Left kidney (tissue), 2 donors: Measurements from ENCODE around the gene EPHA3. TPM values are rescaled to one million over a fixed set of nuclear protein-coding genes. Genes with fewer than 3 reads are reported as not detected.

ENCODE experiments used
- DNase-seq: peaks from one replicate; pipeline ENCODE4 v3.0.0-alpha.2; 2013
- polyA plus RNA-seq: library from polyadenylated mRNA; unstranded; fragments of 120-200 nt; gene quantifications from one replicate; pipeline ENCODE4 v1.2.1, GENCODE V29; 2013; ENCODE audit not compliant: insufficient read length

Gene EPHA3
- polyA plus RNA-seq, 1 donor, result 5.1 TPM

DNA sequence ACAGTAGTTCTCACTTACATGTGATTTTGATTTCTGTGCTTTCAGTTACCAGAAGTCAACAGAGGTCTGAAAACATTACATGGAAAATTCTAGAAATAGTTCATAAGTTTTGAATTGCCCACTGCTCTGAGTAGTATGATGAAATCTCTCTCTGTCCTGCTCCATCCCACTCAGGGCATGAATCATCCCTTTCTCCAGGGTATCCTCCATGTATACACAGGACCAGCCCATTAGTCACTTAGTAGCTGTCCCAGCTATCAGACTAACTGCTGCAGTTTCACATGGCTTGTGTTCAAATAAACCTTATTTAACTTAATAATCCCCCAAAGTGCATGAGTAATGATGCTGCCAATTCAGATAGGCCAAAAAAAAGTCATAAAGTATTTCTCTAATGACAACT lies 38.6 kb downstream of the EPHA3 start:
- DNase-seq, result no peak

DNA sequence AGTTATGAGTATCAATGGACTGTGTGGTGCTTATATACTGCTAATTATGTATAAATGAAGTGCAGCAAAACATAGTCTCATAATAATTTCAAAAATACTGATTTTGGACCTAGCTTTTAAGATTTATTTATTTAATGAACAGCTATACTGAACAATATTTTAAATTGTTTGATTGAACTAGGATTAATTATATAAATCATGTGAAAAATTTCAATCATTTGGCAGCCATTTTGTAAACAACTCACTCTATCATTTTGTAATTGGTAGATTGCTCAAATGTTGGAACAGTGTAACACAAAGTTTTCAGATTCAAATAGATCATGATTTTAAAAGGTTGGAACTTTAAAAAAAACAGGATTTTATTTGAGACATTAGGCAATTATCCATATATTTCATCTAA lies 47.0 kb downstream of the EPHA3 start:
- no peak for DNase-seq

DNA sequence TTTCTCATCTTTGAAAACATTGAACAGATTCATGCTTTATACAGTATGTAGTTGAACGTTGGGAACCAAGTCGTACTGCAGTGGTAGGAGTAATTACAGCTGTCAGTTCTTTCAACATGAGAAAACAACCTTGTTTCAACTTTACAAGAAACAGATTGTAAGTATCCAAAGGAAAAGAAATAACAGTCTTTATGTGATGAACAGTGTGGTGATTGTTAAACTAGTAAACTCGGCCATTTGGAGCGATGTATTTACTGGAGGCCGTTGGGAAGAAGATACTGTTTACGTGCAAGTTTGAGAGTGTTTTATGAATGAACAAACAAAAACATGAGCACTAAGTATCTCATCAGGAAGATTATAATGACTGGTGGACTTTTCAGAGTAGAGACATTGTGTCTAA lies 48.4 kb downstream of the EPHA3 start:
- DNase-seq, result no peak

DNA sequence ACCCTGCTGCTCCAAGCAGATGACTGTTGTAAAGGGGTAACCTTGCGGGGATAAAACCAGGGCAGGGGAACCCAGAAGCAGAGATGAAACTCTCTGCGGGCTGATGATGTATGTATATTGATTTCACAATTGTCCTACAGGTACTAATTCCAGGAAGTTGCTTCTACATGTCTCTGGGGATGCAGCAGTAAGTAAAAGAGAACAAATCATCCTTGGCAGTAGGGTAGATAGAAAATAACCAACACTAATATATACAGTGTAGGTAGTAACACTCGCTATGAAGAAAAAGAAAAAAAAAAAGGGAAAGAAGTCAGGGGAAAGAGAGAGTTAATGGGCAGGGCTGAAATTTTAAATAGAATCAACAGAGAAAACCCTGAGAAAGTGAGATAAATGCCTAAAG lies 50.2 kb downstream of the EPHA3 start:
- DNase-seq, result no peak

DNA sequence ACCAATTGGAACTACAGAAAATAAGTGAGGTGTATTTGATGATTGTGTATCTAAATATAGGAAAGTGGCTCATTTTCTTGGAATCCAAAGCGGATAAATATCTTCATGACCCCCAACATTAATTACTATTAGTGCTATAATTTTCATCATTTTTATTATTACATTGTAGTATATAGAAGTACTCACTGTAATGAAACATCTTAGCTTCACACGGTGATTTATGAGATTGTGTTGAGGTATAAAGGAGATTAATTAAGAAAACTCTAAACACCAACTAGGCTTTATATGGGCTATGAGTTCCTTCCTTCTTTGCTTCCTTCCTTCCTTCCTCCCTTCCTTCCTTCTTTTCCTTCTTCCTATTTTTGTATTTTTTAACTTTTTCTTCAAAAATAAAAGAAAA lies 52.2 kb downstream of the EPHA3 start:
- no peak for DNase-seq

DNA sequence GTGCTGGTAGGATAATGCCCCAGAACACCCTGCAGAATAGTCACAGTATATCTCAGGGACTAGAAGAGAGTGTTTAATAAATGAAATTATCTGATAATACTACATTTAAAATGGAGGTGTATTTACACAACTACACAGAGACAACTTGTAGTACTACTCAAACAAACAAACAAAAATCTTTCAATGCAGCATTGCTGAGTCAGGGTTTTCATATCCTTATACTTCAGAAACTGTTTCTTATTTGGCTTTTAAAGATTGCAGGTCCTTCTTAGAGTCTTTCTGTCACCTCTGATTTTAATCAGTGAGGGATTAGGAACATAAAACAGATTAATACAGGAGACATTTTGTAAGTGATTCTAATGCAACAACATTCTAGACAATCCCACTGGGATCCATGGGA lies 57.4 kb downstream of the EPHA3 start:
- no peak for DNase-seq

DNA sequence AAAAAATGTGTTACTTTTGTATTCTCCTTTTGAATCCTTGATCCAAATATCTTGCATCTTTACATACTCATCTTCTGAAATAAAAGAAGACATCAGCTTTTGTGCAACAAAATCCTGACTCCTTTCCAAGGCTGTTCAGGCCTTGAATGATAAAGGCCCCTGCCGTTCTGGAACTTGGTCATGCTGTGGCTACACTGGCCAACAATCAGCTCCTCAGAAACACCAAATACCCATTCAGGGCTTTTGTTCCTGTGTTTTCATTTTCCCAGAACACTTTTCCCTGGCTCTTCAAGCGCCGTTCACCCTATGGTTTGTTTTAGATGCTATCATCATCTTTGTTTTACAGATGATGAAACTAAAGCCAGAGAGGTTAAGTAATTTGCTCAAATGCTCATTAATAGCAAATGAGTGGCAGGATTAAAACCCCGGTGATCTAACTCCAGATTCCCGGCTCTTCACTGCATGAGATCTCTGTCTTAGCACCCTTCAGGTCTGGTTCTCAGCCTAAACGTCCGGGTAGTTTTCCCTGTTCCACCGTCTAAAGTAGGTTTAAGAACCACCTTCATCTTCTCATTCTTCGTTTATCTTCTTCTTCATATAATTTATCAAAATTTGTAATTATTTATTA lies 58.3 kb downstream of the EPHA3 start:
- DNase-seq, result no peak

DNA sequence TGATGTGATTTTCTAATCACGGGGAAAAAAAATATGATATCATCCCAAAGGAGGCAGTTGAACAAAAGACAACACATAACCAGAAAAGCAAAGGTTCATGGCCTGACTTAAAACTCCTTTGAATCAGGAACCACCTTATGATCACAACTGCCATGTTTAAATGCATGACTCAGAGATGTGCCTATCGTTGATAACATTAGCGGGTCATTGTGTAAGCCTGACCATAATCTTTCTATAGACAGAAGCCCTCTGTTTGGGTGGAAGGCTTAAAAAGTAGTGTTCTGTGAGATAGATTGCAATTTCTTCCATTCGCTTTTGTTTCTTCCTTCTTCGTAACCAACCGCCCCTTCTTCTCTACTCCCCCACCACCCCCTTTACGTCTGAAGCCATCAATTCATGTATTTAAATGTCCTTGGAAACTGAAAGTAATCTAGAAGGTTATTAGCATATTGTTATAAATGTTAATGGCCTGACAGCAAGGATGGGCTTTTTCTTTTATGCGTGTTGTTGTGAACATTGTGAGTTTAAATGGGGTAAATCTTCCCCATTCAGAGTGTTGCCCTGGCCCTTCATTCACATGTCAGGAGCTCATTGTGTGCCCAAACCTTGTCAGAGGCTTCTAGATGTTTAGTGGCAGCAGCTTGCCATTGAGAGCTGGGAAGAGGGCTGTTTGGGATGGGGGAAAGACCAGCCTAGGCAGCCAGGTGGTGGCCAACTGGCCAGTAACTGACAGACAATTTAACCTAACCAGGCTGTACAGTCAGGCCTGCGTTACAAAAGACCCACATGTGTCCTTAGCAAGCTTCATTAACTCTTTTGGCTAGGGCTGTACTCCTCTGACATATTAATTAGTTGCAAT lies 64.5 kb downstream of the EPHA3 start:
- DNase-seq, result no peak

DNA sequence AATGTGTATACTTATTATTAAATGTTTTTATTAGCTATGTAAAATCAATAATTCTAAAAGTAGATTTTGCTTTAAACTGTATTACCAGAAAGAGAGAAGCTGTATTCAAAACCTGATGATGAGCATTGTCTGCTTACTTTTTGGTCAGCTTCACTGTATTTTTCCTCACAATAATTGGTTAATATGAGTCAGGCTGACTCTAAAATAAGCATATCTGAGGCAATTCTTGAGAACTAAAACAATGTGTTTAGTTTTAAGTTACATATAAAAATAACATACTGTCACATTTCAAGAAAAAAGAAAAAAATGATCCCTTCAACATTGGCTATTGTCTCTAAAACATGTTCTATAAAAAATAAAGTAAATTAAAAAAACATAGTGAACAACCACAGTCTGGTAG lies 66.1 kb downstream of the EPHA3 start:
- no peak for DNase-seq

DNA sequence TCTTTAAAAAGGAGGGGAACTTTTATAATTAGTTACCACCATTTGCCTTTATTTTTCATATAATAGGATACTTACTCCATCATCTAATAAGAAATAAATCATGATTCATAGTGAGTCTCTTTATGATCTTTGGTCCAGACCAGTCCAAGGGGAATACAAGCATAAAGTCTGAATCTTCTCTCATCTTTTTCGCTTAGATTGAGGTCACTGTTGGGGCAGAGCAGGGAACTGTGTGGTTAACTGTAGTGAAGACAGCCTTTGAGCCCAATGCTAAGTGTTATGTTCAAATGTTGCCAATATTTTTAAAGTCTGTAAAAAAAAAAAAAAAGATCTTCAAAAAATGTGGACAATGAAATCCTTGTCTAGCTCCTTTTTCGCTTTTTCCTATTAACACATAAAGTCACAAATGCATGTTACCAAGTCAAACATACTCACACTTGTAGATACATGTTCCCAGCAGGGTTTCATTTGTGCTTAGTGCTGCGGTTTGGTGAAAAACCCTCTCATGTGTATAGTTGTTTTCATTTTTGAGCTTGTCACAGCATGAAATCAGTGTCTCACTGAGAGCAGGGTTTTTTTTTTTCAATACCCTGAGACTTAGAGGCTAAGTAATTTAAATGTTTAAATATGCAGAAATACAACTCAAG lies 72.1 kb downstream of the EPHA3 start:
- no peak for DNase-seq

DNA sequence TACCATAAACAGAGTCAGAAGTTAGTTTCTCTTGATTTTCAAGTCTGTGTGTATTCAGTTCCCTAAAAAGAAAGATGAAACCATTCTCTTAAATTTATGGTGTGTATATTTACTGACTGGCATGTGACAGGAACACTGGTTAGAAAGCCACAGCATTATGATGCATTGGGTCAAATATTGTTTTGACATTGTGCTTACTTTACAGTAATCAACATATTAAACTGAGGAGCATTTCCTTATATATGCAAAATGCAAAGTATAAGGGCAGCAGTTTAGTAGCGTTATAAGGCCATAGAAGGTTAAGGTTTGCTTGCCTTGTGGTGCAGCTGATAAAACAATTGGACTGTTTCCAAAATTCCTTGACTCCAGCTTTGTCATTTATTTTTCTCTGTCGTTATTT lies 72.9 kb downstream of the EPHA3 start:
- DNase-seq, result no peak

DNA sequence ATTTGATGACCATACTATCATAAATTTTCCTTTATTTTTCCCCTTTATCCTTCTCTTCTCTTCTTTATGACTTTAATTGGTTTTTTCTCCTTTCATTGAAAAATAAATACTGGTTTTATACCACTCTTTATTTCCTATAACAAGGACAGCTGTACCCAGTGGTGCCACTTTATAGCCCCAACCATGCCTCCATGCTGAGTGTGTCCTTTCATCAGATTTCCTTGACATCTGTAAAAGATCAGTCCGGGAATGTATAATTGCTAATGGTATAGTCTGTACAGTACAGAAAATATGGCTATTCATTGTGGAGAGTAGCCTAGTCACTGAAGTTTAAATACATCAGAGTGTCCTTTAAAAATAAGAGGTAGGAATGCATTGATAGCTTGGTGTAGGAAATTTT lies 74.6 kb downstream of the EPHA3 start:
- DNase-seq, result no peak

DNA sequence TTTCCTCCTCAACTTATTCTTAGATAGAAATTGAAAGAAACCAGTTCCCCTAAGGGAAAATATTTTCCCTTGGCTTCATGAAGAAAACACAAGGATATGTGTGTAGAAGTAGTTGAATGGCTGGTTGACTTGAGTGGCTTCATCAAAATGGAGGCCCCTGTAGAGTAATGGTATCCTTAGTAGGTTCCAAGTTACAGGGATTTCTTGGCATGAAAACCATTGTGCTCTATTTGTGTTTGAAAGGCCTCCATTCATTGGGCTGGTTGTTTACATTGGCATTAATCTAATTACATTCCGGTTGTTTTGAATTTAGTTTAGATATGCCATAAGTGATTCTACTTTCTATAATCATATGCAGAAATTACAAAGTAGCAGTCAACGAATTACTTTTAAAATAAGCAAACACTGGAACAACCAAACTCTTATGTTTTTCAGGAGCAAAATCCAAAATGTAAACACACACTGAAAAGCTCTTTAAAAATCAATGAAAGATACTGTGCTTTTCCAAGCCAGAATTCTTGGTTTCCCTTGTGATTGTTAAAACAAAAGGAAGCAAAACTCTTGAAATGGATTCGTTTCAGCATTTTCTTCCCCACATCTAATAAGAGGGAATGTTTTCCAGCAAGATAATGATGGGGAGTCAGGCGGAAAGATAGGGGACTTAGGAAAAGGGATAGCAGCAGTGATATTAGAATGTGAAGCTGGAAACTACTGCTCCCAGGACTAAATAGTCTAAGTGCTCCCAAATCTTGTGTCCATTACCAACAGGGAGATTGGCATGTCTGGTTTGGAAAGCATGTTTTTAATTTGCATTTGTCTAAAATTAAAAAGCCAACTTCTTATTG lies 77.0 kb downstream of the EPHA3 start:
- no peak for DNase-seq

DNA sequence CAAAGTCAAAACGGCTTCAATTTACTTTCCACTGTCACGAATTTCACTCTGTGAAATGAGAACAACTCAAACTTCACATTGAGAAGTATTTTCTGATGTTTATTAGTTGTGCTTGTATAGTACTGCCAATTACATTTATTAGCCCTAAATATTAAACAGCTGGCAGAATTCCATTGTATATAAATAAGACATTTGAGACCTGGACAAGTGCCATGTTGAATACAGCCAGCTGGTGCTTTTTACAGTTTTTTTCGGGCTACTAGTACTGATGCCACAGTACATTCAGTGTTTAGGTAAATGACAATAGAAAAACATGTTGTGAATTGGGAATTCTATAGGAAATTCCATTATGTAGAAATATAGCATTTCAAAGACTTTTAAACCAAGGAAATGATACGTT lies 79.0 kb downstream of the EPHA3 start:
- no peak for DNase-seq

DNA sequence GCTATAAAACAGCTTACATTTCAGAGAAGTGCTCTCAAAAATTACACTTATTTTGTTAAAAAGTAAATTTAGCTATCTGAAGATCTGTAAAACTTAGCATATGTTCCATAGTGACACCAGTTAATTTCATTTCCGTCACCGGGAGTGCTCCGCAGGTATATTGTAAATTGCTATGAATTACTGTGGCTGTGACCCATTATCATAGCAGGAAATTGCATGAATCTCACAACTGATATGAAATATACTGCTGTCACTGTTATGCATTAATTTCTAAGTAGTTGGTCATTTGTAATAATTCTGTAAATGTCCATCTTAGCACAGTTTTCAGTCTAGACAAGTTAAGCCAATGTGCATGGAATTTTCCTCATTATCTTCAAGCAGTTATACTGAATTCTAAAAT lies 91.2 kb downstream of the EPHA3 start:
- no peak for DNase-seq

DNA sequence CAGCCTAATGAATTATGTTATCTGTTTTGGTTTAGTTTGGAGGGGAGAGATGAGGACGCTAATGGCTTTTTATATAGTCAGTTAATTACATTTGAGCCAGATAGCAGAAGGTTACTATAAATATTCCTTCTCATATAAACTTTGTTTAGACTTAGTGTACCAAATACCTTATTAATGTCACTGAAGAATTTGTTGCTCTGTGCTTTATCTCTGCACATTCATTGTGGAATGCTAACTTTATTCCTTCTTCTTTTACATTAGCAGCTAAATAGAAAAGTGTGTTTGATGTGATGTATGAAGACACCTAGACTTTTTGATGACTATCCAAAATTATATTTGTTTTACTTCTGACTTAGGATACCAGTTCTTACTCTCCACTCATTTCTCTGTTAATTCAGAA lies 105.2 kb downstream of the EPHA3 start:
- DNase-seq, result no peak

DNA sequence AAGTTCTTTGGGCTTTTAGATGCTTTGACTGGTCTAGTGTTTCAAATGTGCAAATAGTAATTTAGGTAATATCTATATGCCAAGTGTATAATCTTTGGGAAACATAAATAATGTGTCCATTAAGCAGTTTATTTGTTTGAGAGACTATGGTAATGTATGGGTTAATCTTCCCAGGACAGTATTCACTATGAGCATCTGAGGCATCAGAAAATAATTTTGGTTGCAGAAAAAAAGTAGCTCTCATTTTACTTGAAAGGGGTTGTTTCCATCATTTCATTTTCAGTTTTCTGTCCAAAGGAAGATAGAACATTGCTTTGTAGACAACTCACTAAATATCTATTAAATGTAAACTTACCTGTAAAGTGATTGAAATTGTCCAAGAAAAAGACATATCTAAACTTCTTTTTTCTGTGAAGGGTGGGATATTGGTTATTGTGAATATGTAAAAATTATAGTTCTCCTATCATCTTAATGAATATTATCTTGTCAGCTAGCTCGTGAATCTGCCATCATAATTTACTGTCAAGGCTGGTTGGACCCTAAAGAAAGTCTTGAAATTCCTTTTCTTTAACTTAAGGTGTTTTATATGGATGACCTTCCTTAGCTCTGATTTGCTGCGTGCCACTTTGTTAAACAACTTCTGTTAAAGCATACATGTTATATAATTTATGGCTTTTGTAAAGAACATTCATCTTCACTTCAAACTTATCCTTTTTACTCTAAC lies 108.8 kb downstream of the EPHA3 start:
- DNase-seq, result no peak

DNA sequence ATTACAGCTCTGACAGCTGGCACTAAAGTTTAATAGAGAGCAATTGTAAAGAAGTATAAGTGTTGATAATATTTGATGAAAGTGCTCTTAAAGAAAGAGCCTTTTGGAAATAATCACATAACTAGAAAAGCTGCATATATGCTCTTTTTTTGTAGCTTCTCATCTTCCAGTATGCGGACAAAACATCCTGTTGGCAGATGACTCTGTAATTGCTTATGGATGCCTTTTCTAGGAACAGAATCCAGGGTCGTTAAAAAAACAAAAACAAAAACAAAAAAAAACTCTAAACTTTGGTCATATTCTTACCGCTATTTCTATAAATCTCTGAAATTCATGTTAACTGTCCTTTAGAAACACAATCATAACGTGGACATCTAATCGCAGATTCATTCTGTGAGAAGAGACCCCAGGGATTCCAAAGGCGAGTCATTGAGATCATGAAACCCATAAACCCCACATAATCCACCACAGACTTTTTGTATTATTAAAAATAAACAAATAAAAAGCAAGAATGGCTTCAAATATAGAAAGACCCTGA lies 109.8 kb downstream of the EPHA3 start:
- no peak for DNase-seq

DNA sequence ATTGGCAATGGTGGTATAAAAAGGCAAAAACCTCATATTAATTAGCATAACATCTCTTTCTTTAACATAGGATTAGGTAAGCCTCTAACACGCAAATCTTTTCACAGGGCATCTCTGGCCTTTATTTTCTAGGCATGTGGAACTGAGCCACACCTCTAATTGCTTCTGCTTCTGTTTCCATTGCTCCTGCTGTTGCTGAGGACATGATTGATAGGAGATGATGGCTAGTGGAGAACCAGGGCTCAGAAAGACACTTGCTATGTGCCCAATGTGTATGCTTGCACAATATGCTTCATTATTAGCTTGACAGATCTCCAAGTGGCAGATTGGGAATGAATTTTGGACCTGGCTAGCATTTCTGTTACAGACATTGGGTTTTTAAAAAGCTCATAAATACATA lies 114.5 kb downstream of the EPHA3 start:
- DNase-seq, result no peak

DNA sequence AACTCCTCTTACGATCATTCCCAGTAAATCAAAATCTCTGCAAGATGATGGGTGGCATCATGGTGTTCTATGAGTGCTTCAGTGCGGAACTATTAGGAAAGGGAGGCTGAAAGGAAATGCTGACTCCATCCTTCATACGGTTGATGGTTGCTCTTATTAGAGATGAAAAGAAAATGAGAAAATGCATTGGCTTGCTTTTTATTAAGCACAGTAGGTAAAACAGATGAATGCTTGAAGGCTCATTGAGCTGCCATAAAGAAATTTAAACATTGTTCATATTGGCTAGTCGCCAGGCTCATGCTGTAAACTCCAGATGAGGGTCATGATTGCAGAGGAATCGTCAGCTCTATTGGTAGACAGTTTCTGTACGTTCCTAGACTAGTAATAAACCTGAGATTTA lies 115.8 kb downstream of the EPHA3 start:
- no peak for DNase-seq

DNA sequence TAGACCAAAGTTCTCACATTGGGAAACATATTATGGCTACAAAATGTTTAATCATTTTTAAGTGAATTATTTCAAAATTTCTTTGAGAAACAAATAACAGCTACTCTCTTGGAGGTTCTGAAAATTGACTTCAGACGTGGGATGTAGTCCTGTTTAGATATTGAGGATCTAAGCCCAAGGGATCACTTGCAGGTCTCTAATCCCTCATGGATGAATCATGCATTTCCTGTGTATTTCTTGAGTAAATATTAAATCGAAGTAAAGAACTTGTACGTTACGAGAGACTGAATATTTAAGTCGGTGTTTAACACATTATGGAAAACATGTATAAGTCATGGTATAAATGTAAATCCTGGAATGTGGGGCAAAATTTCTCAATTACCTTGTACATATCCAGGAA lies 119.8 kb downstream of the EPHA3 start:
- no peak for DNase-seq

DNA sequence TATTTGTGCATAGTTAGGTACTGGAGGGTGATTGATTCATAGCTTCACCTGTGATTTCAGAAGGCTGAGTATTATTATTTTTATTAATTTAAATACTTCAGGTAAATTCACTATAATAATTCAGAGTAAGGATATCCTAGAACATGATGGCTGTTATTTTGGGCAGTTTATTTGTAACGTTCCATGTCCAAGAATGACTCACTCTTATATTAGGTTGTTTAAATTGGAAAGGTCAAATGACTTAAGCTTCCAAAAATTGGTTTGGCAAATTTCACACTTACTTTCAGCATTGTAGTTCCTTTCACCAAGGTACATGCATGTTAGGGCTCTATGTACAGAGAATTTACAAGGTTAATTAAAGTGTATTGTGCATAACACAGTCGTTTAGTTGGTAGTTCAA lies 120.2 kb downstream of the EPHA3 start:
- no peak for DNase-seq
